Right lobe of liver (tissue), 4 donors: ENCODE measurements around the gene ZNF160.

Experiments
- POLR2A ChIP-seq: fragments of 450-650 bp; IDR thresholded peaks from one replicate; pipeline ENCODE4 v1.6.1; 2017; ENCODE audit warnings: antibody characterized with exemption, mild to moderate bottlenecking
- TF ChIP-seq, protein P1 (sequence below), 4 donors: fragments of 200-600 bp in 3 of 4; fragments of 450-650 bp in 1 of 4; IDR thresholded peaks; one replicate each; pipeline versions ENCODE4 v1.5.1 to v1.8.0; 2016 to 2022; ENCODE audit warnings: antibody characterized with exemption in 4 of 4, mild to moderate bottlenecking in 2 of 4
- donor health status: DM: no; HTN: no; CAD: no.
- donor health status: DM: no; HTN: no; CAD: no.
- donor health status: DM: no; HTN: yes; CAD: no.

DNA sequence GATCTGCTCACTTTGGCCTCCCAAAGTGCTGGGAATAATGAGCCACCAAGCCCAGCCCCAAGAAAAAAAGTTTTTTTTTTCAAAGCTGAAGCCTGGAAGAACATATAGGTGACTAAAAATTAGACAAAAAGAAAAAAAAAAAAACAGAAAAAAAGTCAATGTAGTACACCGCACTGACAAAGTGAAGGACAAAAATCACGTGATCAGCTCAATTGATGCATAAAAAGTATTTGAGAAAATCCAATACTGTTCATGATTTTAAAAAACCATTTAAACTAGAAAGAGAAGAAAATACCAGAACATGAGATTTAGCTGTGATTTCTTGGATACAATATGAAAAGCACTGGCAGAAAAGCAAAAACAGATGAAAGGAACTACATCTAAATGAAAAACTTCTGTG is 69.2 kb downstream of the ZNF160 start:
- TF ChIP-seq, protein P1, sequence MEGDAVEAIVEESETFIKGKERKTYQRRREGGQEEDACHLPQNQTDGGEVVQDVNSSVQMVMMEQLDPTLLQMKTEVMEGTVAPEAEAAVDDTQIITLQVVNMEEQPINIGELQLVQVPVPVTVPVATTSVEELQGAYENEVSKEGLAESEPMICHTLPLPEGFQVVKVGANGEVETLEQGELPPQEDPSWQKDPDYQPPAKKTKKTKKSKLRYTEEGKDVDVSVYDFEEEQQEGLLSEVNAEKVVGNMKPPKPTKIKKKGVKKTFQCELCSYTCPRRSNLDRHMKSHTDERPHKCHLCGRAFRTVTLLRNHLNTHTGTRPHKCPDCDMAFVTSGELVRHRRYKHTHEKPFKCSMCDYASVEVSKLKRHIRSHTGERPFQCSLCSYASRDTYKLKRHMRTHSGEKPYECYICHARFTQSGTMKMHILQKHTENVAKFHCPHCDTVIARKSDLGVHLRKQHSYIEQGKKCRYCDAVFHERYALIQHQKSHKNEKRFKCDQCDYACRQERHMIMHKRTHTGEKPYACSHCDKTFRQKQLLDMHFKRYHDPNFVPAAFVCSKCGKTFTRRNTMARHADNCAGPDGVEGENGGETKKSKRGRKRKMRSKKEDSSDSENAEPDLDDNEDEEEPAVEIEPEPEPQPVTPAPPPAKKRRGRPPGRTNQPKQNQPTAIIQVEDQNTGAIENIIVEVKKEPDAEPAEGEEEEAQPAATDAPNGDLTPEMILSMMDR (IDR thresholded peaks at IDR 0.05), result no peak
- TF ChIP-seq POLR2A, result no peak
